SK-N-MC (cell line): ENCODE results near the gene MEMO1.

ENCODE experiments used
- EZH2 ChIP-seq: fragments of 200-600 bp; sonication (generic); IDR thresholded peaks from one replicate; pipeline ENCODE4 v1.6.1; 2017; ENCODE audit warnings: antibody characterized with exemption
- FOXP2 ChIP-seq: optimal IDR thresholded peaks from 2 replicates; pipeline ENCODE3; 2011; ENCODE audit warnings: mild to moderate bottlenecking, moderate library complexity; ENCODE audit not compliant: insufficient read depth; ENCODE audit errors: extremely low read length, control extremely low read depth
- POLR2AphosphoS5 ChIP-seq: IDR thresholded peaks from 2 replicates; pipeline ENCODE4 v1.6.1; 2012; ENCODE audit warnings: mild to moderate bottlenecking, low read depth, low read length, borderline replicate concordance

GRCh38 chr2:31958140-31958717 lies 52.6 kb downstream of the MEMO1 start:
- TF ChIP-seq POLR2AphosphoS5 (no peak), EZH2 (no peak), FOXP2 (no peak)
